ENCODE results near the gene ACTG1.

ACTG1 gene
- 636 to 1,152 (median 947) reads per million in 4 donors for total RNA-seq

DNA sequence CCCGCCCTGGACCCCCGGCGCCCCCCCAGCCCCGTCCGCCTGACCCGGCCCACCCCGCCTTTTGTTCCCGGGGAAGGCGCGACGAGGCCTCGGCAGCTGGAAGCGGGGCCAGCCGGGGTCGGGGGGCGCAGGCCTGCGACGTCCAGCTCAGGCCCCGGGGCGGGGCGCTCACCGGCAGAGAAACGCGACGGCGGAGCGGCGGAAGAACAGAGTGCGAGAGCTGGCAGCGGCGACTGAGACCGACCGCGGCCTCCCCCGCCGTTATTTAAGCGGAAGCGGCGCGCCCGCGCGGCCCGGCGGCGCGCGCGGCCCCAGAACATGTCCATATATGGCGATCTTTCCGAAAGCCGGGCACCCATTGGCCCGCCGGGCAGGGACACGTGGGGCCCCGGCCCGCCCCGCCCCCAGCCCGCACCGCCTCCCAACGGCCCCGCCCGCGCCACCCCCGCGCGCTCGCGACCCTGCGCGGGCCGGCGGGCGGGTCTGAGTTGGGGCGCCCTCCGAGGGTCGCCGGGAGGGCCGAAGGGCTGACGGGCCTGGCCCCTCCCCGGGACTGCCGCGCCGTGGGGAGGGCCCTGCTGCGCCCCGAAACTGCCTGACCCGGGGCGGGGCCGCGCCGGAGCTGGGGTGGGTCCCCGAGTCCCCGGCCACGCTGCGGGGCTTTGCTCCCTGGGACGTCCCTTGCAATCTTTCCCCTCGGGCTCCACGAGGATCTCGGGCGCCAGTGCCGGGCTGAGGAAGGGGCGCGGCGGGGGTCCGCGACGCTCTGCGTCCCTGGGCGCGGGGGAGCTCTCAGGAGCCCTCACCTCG is at the start of gene ACTG1:
Gene ACTG1, minus strand, starts transcription at position 238 of the 810 bp plus-strand sequence. CDS start 445 bp downstream, outside the sequence.
- peak; percentile 82 to 90 (median 89) for DNase-seq

DNA sequence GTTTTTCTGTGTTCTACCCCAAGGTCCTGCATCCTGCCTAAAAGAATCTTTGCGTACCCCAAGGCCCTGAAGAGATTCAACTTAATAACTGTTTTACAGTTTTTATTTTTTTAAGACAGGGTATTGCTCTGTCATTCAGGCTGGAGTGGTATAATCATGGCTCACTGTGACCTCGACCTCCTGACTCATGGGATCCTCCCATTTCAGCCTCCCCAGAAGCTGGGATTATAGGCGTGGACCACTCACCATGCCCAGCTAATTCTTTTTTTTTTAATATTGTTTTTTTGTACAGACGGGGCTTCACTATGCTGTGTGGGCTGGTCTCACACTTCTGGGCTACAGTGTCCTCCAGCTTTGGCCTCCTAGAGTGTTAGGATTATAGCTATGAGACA is 48.9 kb upstream of the ACTG1 start:
- DNase-seq: no peak

DNA sequence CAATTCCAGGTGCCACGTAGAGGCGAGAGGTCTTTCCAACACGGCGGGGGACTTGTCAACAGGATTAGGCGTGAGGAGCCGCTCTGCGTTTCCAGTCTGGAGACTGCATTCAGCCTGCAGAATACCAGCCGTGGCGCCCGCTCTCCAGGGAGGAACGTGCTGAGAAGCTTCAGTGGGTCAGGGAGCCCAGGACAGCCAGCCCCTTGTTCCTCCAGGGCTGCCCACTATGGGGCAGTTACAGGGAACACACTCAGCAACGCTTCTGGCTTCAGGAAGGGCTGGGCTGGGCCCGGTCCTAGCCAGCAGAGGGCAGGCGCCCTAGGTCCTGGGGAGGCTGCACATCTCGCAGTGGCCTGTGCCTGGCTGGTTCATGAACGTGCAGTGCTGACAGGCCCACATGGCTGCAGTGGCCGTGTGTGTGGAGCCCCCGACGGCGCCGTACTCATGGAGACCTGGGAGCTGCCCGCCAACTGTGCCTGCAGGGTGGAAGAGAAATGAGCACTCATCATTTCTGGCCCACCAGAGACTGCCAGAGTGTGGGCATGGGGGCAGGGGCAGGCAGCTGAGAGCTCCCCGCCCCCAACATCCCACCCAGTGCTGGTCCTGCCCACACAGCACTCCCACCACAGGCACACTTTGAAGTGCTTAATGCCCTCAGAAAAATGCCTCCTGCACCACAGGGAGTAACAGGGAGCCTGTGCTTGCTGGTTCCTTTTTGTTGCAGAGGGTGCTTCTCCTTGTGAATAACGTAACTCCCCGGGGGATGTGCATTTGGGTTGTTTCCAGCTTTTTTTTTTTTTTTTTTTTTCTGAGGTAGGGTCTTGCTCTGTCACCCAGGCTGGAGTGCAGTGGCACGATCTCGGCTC is 46.6 kb upstream of the ACTG1 start:
- no peak for DNase-seq

DNA sequence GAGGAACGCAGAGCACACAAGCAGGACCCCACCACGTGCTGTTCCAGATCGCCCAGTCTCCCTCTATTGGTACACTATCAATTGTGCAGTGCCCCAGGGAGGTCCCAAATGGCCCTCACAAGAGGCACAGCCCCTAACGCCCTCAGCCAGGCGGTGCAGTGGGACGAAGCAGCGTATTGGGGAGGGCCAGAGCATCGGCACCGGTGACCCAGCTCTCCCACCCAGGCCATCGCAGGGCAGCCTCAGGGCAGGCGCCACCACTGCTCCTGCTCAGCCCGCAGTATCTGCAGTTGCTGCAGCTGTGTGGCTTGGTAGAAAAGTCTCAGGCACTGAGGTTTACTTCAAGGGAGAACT is 45.5 kb upstream of the ACTG1 start:
- DNase-seq: no peak

DNA sequence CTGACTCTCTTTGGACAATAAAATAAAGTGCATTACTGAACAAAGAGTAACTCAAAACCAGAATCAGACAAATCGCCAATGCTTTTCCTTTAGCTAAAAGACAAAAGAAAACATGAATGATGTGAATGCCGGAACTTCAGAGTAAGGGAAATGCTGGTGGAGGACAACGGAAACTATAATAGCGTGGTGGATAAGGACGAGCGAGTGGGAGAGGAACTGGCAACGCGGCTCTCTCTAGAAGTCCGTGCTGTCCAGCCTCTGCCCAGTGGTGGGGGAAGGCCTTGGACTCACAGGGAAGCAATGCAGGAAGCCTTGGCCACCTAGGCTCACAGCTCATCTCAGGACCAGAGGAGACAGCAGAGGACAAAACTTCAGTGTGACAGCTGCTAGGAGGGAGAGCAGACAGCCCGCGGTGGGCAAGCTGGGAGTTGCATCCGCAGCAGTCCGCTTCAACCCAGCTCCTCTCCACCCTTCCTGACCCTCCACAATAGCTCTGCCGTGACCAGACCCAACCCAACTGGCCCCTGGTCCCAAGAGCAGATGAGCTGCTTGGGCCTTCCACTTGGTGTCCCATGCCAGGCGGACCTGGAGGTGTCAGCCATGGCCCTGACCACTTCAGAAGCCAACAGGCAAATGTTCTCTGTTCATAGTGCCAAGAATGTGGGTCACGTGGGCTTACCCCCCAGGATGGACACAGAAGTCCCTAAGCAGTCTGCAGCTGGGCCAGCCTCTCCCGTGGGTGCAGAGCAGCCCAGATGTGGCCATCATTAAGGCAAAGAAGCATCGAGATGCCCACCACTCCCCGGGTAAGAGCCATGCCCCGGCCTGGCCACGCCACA is 44.9 kb upstream of the ACTG1 start:
- no peak for DNase-seq

DNA sequence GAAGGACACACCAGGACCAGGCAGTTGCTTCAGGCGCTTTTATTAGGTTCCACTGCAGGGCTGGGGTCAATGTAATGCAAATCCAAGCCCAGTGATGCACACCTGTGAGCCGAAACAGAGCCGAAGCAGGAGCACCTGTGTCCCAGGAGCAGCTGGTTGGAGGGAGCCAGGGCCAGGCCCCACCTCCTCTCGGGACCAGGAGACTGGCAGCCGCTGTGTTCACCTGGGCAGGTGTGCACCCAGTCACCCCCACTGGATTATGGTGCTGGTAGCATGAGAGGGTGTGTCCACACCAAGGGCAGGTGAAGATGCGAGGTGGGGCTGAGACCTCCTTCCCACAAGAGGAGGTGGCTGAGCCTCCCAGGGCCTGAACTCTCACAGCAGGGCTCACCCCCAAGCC is 44.3 kb upstream of the ACTG1 start:
- no peak for DNase-seq

DNA sequence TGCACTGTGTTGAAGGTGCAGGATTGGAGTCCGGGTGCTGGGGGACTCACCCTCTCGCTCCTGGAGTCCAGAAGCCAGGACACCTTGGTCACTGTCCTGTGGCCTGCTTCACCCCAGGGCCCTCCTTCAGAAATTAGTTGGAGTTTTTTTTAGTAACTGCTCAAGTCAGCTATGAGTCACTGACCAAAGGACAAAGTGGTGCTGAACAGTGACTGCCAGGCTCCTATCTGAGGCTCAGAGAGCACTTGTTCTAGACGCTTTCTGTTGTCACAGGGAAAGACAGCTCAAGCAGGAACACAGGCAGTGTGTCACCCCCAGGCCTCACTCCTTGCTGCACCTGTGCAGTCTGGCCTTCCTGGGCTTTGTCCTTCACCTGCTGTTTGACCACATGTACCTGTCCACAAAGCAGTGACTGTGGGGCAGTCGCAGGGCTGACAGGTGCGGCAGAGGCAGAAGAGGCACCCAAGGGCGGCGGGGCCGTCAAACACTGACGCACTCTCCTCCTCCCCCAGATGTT is 43.6 kb upstream of the ACTG1 start:
- no peak for DNase-seq

DNA sequence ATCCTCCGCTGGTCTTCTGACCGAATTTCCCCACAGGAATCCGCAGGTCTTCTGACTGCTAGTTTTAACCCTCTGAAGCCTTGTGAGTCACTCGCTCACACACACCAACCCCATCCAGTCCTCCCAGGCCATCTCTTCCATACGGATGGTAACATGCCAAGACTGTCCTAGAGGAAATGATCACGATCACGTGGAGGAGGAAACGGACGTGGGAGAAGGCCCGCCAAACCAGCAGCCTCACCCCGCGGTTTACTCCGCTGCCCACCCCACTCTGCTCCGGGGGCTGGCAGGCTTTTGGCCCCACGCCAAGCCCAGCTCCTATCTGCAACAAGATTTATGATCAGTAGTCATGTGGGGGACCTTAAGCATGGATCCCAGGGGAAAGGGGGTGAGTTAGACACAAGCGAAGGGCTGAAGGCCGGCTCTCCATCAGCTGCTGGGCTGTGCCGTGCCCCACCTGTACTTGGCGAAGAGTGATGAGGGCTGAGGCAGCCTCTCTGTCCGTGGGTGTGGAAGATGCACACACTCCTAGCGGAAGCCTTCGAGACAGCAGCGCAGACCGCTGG is 41.1 kb upstream of the ACTG1 start:
- DNase-seq: peak in 1 of 5 donors; percentile 8

DNA sequence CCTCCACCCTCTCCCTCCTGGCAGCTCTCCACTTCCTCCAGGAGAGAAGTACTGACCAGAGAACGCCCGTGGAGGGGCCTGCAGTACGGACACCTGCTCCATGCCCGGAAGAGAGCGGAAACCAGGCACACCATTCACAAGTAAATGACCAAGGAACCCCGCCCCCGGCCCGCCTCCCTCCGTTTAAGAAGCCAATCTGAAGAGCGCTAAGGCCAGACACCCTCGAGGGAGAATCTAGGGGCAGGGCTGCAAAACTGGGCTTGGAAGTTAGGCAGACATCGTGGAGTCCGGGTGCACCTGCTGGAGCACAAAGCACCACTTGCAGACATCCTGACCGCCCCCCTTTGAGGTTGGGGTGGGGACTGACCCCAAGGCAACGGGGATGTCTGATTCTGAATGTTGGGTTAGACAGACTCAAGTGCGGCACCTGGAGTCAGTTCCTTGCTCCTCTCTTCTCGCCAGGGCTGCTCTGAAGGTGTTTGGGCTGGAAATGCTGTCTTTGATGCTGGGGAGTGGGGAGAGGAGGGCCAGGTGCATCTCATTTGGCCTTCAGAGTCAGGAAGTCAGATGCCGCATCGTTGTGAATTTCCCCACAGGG is 40.5 kb upstream of the ACTG1 start:
- DNase-seq: peak; percentile 62 to 86 (median 70)

DNA sequence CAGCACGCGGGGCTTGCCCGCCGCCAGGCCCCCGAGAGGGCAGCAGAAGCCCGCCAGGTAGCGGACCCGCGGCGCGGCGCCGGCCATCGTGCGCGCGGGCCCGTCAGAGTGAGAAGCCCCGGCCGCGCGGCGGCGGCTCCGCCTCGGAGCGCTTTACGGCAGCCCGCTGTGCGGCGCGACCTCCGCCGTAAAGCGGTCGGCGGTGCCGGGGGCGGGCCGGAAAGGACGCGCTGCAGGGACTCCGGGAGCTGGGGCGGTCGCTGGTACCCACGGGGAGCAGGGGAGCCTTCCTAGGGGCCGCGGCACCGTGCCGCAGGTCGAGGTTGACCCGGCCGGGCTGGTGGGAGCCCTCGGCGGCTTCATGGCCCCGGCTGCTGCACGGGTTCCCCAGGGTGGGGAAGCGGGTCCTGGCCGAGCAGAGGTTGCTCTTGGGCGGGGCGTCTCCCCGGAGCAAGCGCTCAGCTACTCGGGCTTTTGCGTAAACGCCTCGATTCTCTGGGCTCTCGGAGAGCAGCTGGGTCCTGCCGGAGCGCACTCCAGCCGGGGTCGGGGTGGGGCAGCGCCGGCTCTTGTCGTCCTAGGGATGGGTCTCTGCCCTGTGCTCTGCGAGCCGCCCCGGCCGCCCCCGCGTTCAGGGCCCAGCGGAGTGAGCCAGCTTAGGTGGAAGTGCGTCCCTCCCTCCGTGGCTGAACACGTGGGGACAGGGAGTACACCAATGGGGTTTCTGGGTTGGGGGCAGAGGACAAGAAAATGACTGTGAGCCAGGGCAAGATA is 39.8 kb upstream of the ACTG1 start, which contains the start of gene FAAP100:
Gene FAAP100, minus strand, starts transcription at position 110 of the 774 bp plus-strand sequence. Its CDS starts 23 bp downstream, at position 87.
- peak; percentile 63 to 85 (median 71) for DNase-seq

DNA sequence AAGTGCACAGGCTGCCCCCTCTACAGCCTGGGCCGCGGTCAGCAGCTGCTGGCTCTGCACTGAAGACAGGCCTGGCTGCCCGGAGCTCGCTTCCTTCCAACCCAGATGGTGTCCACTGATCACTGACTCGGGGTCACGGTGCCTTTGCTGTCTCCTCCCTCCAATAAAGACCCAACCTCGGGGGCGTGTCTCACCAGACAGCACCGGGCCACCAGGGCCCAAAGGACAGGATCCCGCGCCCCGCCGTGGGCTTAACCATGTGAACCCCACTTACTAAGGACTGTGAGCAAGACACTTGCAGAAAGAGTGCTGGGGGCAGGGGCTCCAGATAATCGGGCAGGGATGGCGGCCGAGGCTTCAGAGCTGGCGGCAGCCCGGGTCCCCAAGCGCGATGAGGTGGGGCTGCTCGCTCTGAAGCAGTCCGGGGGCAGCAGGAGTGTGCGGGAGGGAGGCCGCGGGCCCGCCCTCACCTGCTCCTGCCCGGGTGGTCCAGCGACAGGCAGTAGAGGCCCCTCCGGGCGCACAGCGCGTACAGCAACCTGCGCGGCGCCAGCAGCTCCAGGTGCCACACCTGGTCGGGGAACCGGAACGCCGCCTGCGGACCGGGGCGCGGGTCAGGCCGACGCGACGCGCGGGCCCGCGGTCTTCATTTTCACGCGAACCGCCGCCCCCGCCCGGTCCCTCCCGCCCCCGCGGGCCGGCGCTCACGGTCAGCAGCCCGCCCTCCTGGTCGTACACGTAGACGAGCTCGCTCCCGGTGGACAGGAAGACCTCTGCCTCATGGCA is 39.1 kb upstream of the ACTG1 start:
- no peak for DNase-seq

DNA sequence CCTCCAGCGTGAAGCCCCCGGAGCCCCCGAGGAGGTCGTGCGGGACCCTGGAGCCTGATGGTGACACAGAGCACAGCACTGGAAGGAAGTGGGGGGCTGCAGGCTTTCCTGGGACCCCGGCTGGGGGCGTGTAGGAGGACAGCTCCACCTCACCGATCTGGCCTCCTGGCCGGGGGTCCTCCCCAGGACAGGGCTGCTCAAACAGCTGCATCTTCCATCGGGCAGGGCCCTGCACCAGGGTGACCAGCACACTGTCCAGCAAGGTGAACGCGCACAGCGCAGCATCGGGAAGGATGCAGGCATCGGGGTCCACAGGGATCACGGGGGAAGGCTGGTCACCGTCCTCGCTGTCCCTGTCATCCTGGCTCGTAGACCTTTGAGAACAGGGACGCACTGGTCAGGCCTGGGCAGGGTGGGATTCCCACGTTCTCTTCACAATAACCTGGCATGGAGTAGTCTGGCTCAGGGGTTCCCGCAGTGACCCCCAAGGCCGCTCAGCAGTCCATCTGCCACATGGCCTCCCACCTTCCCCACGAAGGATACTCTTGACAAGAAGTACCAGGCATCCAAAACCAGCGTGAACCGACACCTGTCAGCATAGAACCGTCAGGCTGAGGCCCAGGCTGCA is 38.3 kb upstream of the ACTG1 start:
- no peak for DNase-seq

DNA sequence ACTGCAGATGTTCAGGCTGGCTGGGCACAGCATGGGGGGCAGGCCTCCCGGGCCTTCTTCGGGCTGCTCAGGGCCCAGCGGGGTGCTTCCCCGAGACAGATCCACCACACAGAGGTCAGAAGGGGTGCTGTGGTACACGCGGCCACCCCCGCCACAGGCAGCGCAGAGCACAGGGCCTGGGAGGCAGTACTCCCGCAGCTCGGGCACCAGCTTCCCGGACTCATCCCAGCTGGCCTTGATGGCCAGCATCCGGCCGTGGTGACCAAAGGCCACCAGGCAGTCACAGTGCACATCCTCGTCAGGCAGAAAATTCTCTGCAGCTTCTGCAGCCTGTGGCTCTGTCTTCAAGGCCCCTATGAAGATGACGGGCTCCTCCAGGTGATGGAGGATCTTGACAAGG is 37.7 kb upstream of the ACTG1 start:
- no peak for DNase-seq

DNA sequence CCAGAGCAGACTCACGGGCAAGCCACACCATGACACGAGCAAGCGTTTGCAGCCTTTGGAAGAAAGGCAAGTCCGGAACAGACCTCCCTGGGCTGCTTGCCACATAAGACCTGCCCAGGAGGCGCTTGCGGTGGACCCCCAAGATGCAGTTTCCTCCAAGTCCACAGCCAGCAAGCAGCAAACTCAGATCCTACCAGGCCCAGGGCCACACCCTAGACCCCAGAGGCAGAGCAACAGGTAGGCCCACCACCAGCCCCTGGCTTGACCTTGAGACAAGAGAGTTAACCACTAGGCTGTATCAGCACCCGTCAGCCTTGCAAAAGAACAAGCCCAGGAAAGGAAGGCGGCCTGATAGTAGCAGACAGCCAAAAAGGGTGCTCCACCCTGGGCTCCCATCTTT is 37.2 kb upstream of the ACTG1 start:
- no peak for DNase-seq

DNA sequence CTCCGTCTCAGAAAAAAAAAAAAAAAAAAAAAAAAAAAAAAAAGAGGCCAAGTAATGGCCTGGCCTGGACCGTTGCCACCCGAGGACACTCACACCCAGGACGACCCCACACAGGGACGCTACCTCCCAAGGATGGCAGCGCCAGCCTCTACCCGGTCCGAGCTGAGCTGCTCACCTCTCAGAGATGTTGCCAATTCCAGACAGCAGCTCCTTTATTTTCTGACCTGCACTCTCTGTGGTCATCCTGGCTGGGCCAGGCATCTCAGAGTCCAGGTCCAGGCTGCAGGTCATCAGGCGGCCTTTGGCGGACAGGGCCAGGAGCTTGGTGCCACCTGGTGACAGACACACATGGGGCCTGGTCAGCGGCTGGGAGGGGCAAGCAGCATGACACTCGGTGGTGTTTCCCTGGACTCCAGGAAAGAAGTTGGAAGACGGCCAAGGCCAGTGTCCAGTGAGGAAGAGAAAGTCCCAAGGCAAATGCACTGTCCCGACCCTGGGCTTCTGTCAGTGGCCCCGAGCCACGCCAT is 36.5 kb upstream of the ACTG1 start:
- DNase-seq: no peak

DNA sequence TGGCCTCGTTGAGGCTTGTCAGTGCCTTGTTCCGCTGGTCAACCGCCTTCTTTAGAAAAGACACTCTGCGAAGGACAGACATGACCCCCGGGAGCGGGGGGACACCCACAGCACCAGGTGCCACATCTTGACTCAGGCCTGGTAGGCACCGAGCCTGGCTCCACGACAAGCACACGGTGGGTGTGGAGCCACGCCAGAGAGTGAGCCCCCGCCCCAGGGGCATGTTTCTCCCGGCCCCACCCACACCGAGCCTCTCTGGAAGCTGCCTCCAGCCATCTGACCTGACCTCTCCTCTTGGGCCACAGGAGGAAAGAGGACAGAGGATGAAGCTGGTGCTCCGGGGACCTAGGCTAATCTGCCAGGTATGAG is 35.0 kb upstream of the ACTG1 start:
- no peak for DNase-seq

DNA sequence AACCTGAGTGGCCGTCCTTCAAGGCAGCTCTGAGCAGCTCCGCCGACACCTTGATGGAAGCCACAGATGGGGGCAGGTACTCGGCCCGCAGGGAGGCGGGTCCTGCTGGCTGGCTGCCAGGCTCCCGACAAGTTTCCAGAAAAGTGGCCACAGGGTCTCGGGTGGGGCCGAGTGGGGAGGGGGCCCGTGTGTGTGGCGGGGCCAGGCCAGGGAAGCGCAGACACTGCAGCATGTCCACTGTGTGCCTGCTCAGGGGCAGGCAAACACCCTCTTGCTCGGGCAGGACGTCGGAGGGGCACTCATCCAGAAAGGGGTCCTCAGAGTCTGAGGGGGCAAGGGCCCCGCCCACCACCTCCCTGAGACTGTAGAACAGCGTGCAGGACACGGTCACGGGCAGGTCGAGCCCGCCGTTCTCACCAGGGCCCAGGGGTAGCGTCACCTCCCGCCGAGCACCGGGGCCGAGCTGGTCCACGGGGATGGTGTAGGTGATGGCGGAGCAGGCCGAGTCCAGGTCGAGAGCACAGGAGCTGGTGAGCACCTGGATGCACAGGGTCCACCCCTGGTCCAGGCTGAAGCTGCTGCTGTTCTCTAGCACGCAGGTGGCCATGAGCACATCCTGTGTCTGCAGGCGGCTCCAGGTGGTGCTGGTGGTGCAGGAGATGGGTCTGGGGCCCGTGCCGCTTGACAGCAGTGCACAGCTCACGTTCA is 34.5 kb upstream of the ACTG1 start:
- no peak for DNase-seq

DNA sequence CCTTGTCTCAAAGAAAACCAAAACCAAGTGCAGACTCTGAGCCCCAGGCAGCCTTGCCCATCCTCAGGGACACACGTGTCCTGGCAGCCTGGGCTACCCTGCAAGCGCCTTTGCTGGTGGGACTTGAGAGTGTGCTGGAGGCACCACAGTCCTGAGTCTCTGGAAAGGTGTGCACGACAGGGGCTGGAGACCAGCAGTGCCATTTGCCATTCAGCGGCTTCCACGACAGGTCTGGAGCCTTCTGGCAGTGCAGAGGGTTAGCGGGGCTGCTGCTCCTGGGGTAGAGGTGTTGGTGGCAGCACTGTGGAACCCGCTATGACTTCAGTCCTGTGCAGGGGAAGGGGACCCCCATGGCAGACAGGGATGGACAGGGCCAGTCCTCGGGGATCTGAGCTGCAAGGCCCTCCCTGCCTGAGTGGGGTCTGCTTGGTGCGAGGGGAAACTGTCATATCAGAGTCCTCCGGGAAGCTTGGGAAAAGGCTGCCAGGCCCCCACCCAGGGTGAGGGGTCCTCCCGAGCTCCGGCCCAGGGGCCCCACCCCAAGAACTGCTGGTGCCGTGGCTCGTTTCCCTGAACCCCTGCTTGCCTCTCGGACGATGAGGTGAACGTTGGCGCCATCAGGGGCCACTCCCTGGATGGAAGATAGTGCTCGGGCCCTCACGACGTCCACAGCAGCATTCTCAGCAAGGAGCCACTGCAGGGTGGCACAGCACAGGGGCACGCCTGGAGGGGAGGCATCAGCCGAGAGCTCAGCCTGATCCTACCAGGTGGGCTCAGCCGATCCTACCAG is 32.8 kb upstream of the ACTG1 start:
- DNase-seq: peak in 1 of 5 donors; percentile 10

All from T-helper 1 cell (primary cell).